RKO (cell line): ENCODE data around the gene ATXN7L3.
"Not testable (repeated sequence)": the region's sequence is repeated elsewhere in the genome, so short reads cannot be mapped to it uniquely, and the experiment has no call there.

Experiments
- DNase-seq: peaks from one replicate; pipeline ENCODE4 v3.0.0-alpha.2; 2016; ENCODE audit warnings: low spot score

ATXN7L3 gene

GRCh38 chr17:44174427-44174826, 25.3 kb downstream of the ATXN7L3 start:
- no peak for DNase-seq

DNA sequence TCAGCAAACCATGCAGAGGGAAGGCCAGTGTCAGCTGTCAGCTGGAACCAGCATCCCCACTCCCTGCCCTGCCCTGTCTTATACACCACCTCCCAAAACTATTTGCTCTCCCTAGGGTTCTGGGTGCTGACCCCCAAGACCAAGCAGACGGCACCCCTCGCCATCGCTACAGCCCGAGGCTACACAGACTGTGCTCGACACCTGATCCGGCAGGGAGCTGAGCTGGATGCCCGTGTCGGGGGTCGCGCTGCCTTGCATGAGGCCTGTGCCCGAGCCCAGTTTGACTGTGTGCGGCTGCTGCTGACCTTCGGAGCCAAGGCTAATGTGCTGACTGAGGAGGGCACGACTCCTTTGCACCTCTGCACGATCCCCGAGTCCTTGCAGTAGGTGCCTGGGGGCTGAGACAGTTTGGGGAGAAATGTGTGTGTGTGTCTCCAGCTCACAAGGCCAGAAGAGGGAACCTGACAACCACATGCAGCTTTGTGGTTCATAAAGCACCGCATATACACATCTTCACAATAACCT, 27.7 kb downstream of the ATXN7L3 start:
- no peak for DNase-seq

GRCh38 chr17:44170499-44171201, 29.0 kb downstream of the ATXN7L3 start, which contains the start of gene ASB16:
ASB16 (plus strand) TSS chr17:44170704; CDS start chr17:44170790, 86 bp downstream.
- DNase-seq = no peak

GRCh38 chr17:44170135-44170498, 29.6 kb downstream of the ATXN7L3 start:
- DNase-seq = no peak

- no peak for DNase-seq
These were observed 32.4 kb downstream of the ATXN7L3 start for GRCh38 chr17:44167181-44167861.

- no peak for DNase-seq
These were observed 35.2 kb downstream of the ATXN7L3 start for GRCh38 chr17:44164476-44164875.

- DNase-seq = no peak
These were observed 40.0 kb downstream of the ATXN7L3 start for GRCh38 chr17:44159519-44160210.

- no peak for DNase-seq
These were observed 44.2 kb downstream of the ATXN7L3 start for GRCh38 chr17:44155488-44155887.

- DNase-seq = no peak
These were observed 46.8 kb downstream of the ATXN7L3 start for GRCh38 chr17:44152875-44153274.

DNA sequence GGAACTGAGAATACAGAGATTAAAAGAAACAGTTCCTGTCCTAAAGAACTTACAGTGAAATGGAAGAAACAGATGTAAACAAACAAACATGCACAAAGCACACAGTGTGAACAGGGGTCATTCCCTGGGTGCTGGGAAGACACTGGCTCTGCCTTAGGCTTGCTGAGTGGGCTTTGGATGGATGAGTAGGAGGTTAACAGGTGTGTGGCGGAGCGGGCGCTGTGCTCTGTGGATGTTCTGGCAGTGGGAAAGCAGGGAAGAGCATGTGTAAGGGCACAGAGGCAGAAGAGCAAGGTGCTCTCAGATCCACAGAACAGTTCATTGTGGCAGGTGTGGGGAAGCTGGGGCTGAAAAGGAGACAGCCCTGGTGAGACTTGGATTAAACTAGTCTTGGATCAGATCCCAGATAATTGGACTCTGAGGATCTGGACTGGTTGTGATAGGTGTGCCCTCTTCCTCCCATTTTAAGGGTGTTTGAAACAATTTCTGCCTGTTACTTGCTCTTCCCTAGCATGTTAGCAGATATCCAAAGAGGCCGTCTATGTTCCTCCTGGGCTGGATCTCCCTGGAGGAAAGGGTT, 49.8 kb downstream of the ATXN7L3 start:
- no peak for DNase-seq

DNA sequence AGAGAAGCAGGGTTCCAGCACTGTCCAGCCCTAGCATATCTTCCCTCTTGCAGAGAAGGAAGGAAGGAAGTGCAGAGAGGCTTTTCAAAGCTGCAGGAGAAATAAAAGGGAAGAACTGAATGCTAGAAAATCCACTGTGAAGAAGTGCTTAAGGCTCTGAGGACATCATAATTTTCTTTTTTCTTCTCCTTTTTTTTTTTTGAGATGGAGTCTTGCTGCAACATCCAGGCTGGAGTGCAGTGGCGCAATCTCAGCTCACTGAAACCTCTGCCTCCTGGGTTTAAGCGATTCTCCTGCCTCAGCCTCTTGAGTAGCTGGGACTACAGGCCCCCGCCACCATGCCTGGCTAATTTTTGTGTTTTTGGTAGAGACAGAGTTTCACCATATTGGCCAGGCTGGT, 50.6 kb downstream of the ATXN7L3 start:
- not testable (repeated sequence) for DNase-seq

GRCh38 chr17:44147812-44148211, 51.9 kb downstream of the ATXN7L3 start:
- DNase-seq = no peak

GRCh38 chr17:44146375-44147346, 53.0 kb downstream of the ATXN7L3 start:
- DNase-seq = no peak

- DNase-seq = no peak
These were observed 54.5 kb downstream of the ATXN7L3 start for GRCh38 chr17:44144966-44145739.

GRCh38 chr17:44143921-44144320, 55.8 kb downstream of the ATXN7L3 start:
- DNase-seq = not testable (repeated sequence)
